GM21381 (cell line): Measurements from ENCODE around the gene GSDMA.

Source experiments
- ATAC-seq: cut with Tn5 transposase; IDR thresholded peaks from one replicate; pipeline ENCODE4 v1.9.1; 2021; ENCODE audit warnings: mild to moderate bottlenecking, moderate library complexity; ENCODE audit not compliant: unreplicated experiment

Gene GSDMA

GRCh38 chr17:39954876-39955275 lies 7.9 kb upstream of the GSDMA start:
- ATAC-seq: no peak

DNA sequence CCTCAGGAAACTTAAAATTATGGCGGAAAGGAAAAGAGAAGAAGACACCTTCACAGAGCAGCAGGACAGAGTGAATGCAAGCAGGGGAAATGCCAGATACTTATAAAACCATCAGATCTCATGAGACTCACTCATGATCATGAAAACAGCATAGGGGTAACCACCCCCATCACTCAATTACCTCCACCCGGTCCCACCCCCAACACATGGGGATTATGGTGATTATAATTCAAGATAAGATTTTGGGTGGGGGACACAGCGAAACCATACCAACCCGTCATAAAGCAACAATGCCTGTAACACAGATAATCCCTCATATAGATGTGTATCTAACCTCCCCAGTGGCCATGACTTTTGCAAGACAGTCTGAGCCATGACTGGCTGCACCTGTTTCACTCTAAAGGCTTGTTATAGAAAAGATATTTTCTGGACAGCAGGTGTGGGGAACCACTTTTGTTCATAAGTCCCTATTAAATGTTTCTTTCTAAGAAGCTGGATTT lies 7.0 kb upstream of the GSDMA start:
- no peak for ATAC-seq

GRCh38 chr17:39960524-39961041 lies 2.2 kb upstream of the GSDMA start:
- no peak for ATAC-seq

DNA sequence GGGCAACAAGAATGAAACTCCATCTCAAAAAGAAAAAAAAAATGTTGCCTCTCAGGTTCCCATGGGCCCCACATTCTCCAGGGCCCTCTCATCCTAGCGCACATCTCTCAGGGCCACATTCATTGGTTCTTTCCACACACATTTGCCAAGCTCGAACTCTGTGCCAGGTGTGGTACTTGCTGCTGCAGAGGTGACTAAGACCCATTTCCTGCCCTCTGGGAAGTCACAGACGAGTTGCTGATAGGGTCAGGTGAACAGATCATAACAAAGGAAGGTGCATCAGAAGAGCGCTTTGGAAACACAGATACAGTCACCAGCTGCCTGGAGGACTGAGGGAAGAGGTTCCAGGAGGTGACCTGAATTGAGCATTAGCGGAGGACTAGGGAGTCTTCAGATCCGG lies 1.0 kb downstream of the GSDMA start:
- no peak for ATAC-seq

- ATAC-seq: no peak
Measured at GRCh38 chr17:39965017-39965699, 2.4 kb downstream of the GSDMA start.

- ATAC-seq: no peak
Measured at GRCh38 chr17:39966771-39967170, 4.0 kb downstream of the GSDMA start.

- no peak for ATAC-seq
Measured at GRCh38 chr17:39968761-39969160, 6.0 kb downstream of the GSDMA start.

DNA sequence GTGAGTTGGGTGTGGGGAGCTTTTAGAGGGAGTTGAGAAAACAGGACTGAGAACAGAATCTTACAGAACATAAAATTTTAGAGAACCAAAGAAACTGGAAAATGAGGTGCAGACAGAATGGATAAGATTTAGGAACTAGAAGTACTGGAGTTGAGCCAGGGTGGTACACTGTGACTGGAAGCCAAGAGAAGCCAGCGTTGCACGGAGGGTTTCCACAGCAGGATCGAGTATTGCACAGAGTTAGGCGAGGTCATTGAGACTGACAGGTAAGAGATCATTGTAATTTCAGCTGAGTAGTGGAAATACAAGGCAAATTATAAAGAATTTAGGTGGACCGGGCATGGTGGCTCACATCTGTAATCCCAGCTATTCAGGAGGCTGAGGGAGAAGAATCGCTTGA lies 6.6 kb downstream of the GSDMA start:
- ATAC-seq: no peak

- no peak for ATAC-seq
Measured at GRCh38 chr17:39970157-39970692, 7.4 kb downstream of the GSDMA start.

- no peak for ATAC-seq
Measured at GRCh38 chr17:39971076-39971603, 8.3 kb downstream of the GSDMA start.

- ATAC-seq: no peak
Measured at GRCh38 chr17:39972271-39972670, 9.5 kb downstream of the GSDMA start.

DNA sequence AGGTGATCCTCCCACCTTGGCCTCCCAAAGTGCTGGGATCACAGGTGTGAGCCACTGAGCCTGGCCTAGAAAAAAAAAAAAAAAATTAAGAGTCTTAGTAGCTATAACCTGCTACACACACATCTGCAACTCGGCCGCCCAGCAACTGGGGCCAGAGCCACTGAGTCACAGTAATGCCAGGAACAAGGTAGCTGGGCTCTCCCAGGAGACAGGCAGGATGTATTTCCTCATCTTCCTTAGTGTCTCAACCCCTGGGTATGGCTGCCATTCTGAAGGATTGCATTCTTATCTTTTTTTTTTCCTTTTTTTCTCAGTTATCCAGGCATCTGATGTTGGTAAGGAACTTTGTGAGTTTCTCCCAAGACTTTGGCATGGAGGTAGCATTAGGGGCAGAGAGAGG lies 10.7 kb downstream of the GSDMA start:
- no peak for ATAC-seq

- no peak for ATAC-seq
Measured at GRCh38 chr17:39974433-39974832, 11.6 kb downstream of the GSDMA start.

- ATAC-seq: no peak
Measured at GRCh38 chr17:39975801-39976200, 13.0 kb downstream of the GSDMA start.

- no peak for ATAC-seq
Measured at GRCh38 chr17:39979016-39979670, 16.3 kb downstream of the GSDMA start.

- no peak for ATAC-seq
Measured at GRCh38 chr17:39979893-39980350, 17.1 kb downstream of the GSDMA start.

GRCh38 chr17:39980351-39981206 lies 17.8 kb downstream of the GSDMA start, which contains the start of gene PSMD3:
Gene PSMD3 (plus strand): TSS chr17:39980807. CDS start chr17:39980971, 164 bp downstream.
- ATAC-seq: peak; percentile 89

DNA sequence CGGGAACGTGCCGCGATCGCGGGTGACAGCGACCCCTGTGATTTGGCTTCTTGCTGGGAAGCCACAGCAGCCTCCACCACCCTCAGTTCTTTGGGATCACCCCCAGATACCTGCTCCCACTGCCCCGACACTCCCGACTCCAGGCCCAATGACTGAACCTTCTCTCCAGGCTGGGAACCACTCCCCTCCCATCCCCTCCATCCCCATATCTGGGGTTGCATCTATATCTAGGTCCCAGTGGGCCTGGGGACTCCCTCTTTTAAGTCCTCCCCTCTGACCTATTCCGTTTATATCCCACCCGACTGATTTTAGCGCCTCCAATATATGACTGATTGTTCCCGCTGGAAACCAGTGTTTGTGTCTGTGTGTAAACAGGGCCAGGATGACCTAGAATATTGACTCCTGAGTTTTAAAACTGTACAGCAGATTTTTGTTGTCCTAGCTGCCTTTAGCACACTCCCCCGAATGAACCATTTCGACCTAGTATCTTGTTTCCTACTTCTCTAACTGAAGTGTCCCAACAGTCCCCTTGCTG lies 18.5 kb downstream of the GSDMA start:
- ATAC-seq: no peak

GRCh38 chr17:39981766-39982375 lies 19.1 kb downstream of the GSDMA start:
- ATAC-seq: no peak
